Epithelial cell of esophagus (primary cell): Measurements from ENCODE around the gene UBR2.
"Not testable (repeated sequence)": the region's sequence is repeated elsewhere in the genome, so short reads cannot be mapped to it uniquely, and the experiment has no call there.

Experiments used
- DNase-seq: peaks from one replicate; pipeline ENCODE4 v3.0.0; 2010; ENCODE audit warnings: low read depth
- H3K4me3 ChIP-seq: 2 replicates; pipeline ENCODE4 v1.5.1; 2011; ENCODE audit warnings: mild to moderate bottlenecking, low read length, control low read depth
- CTCF ChIP-seq: IDR thresholded peaks from 2 replicates; pipeline ENCODE4 v1.5.1; 2011; ENCODE audit warnings: low read depth, mild to moderate bottlenecking, low read length, control low read depth, inconsistent platforms; ENCODE audit not compliant: insufficient read depth; ENCODE audit errors: missing control alignments

UBR2 gene

GRCh38 chr6:42598300-42598699 is 34.5 kb downstream of the UBR2 start:
- H3K4me3 ChIP-seq: no peak overlapping the region
- no peak for TF ChIP-seq CTCF
- DNase-seq: no peak

GRCh38 chr6:42599558-42599957 is 35.7 kb downstream of the UBR2 start:
- TF ChIP-seq CTCF: no peak
- no peak overlapping the region for H3K4me3 ChIP-seq
- DNase-seq: no peak

GRCh38 chr6:42604150-42604549 is 40.3 kb downstream of the UBR2 start:
- no peak for TF ChIP-seq CTCF
- H3K4me3 ChIP-seq: no peak overlapping the region
- no peak for DNase-seq

GRCh38 chr6:42604699-42605098 is 40.9 kb downstream of the UBR2 start:
- H3K4me3 ChIP-seq, DNase-seq: not testable (repeated sequence)

DNA sequence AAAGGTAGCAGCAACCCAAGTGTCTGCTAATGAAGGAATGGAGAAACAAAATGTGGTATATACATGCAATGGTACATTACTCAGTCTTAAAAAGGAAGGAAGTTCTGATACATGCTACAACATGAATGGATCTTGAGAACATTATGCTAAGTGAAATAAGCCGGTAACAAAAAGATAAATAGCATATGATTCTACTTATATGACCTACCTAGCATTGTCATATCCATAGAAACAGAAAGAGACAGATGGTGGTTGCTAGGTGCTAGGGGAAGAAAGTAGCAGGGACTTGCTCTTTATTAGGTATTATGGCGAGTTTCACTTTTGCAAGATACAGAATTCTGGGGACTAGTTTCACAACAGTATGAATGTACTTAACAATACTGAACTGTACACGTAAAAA is 46.6 kb downstream of the UBR2 start:
- H3K4me3 ChIP-seq: no peak overlapping the region
- no peak for TF ChIP-seq CTCF
- peak; percentile 40 for DNase-seq

DNA sequence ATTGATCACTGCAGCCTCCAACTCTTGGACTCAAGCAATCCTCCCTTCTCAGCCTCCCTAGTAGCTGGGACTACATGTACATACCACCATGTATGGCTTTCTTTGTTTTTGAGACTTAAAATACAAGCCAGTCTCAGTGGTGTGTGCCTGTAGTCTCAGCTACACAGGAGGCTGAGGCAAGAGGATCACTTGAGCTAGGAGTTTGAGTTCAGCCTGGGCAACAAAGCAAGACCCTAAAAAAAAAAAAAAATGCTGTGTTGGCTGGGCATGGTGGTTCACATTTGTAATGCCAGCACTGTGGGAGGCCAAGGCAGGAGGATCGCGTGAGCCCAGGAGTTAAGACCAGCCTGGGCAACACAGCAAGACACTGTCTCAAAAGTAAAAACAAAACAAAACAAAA is 51.7 kb downstream of the UBR2 start:
- no peak for DNase-seq
- TF ChIP-seq CTCF: no peak
- no peak overlapping the region for H3K4me3 ChIP-seq

DNA sequence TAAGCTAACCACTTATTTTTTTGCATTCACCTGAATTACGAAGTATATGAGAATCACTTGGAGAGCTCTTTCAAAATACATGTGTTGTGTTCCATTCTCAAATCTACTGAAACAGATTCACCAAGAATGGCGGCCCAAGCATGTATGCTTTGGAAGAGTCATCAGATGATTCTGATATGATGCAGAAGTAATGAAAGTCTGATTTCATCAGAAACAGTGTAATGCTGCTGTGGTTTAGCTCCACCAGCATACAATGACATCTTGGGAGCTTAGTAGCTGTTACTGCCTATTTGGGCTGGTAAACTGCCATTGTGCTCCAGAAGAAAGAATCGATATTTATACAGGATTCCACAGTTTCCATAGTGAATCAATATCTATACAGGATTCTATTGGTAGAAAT is 52.9 kb downstream of the UBR2 start:
- TF ChIP-seq CTCF: no peak
- peak; percentile 25 for DNase-seq
- no peak overlapping the region for H3K4me3 ChIP-seq

- no peak overlapping the region for H3K4me3 ChIP-seq
- TF ChIP-seq CTCF: no peak
- no peak for DNase-seq
Measured at GRCh38 chr6:42618105-42618504, 54.3 kb downstream of the UBR2 start.
